Measurements from ENCODE around the gene PPFIBP2. TPM values are rescaled to one million over a fixed set of nuclear protein-coding genes. Genes with fewer than 3 reads are reported as not detected.
"Not testable (repeated sequence)": the region's sequence is repeated elsewhere in the genome, so short reads cannot be mapped to it uniquely, and the experiment has no call there.

PPFIBP2 gene
- total RNA-seq, 1 donor from 2014 or later, result 15.0 TPM

- Histone ChIP-seq H3K27me3 (ENCODE audit: control insufficient read depth, insufficient read depth, low read length) (no peaks in the 10 kb centered on the region), H3K36me3 (ENCODE audit: control insufficient read depth, insufficient read depth, low read length) (peaks cover 2% of the 10 kb centered on the region), H3K4me3 (ENCODE audit: low read depth, low read length) (no peak overlapping the region)
- FAIRE-seq, result peak; percentile 55
- TF ChIP-seq, protein P1, sequence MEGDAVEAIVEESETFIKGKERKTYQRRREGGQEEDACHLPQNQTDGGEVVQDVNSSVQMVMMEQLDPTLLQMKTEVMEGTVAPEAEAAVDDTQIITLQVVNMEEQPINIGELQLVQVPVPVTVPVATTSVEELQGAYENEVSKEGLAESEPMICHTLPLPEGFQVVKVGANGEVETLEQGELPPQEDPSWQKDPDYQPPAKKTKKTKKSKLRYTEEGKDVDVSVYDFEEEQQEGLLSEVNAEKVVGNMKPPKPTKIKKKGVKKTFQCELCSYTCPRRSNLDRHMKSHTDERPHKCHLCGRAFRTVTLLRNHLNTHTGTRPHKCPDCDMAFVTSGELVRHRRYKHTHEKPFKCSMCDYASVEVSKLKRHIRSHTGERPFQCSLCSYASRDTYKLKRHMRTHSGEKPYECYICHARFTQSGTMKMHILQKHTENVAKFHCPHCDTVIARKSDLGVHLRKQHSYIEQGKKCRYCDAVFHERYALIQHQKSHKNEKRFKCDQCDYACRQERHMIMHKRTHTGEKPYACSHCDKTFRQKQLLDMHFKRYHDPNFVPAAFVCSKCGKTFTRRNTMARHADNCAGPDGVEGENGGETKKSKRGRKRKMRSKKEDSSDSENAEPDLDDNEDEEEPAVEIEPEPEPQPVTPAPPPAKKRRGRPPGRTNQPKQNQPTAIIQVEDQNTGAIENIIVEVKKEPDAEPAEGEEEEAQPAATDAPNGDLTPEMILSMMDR (IDR thresholded peaks at IDR 0.05; ENCODE audit: insufficient read depth, low read length, severe bottlenecking), result no peak
- no peak for DNase-seq (ENCODE audit: low read depth)
These were observed 142.9 kb downstream of the PPFIBP2 start for GRCh38 chr11:7656704-7657103.

- peak; percentile 90 for FAIRE-seq
- no peaks in the 10 kb centered on the region for H3K27me3 ChIP-seq (ENCODE audit: control insufficient read depth, insufficient read depth, low read length)
- TF ChIP-seq, protein P1 (IDR thresholded peaks at IDR 0.05; ENCODE audit: insufficient read depth, low read length, severe bottlenecking), result peak; percentile 87
- H3K36me3 ChIP-seq (ENCODE audit: control insufficient read depth, insufficient read depth, low read length), result peaks cover 2% of the 10 kb centered on the region
- DNase-seq (ENCODE audit: low read depth), result peak; percentile 67
- H3K4me3 ChIP-seq (ENCODE audit: low read depth, low read length), result no peak overlapping the region
These were observed 143.7 kb downstream of the PPFIBP2 start for GRCh38 chr11:7657306-7658025.

GRCh38 chr11:7663531-7663930 is 149.7 kb downstream of the PPFIBP2 start:
- H3K27me3 ChIP-seq (ENCODE audit: control insufficient read depth, insufficient read depth, low read length); H3K36me3 ChIP-seq (ENCODE audit: control insufficient read depth, insufficient read depth, low read length); FAIRE-seq: not testable (repeated sequence)

GRCh38 chr11:7664867-7665266 is 151.1 kb downstream of the PPFIBP2 start:
- Histone ChIP-seq H3K36me3 (ENCODE audit: control insufficient read depth, insufficient read depth, low read length) (peaks cover 2% of the 10 kb centered on the region), H3K4me3 (ENCODE audit: low read depth, low read length) (no peak overlapping the region), H3K27me3 (ENCODE audit: control insufficient read depth, insufficient read depth, low read length) (no peaks in the 10 kb centered on the region)
- DNase-seq (ENCODE audit: low read depth) (no peak), FAIRE-seq (no peak)
- TF ChIP-seq, protein P1 (IDR thresholded peaks at IDR 0.05; ENCODE audit: insufficient read depth, low read length, severe bottlenecking), result no peak

More at GRCh38 chr11:7663531-7663930, 149.7 kb downstream of the PPFIBP2 start:
- DNase-seq (ENCODE audit: low read depth); H3K4me3 ChIP-seq (ENCODE audit: low read depth, low read length): not testable (repeated sequence)

GRCh38 chr11:7665473-7666291 is 151.9 kb downstream of the PPFIBP2 start:
- Histone ChIP-seq H3K36me3 (ENCODE audit: control insufficient read depth, insufficient read depth, low read length) (peaks cover 2% of the 10 kb centered on the region), H3K27me3 (ENCODE audit: control insufficient read depth, insufficient read depth, low read length) (no peaks in the 10 kb centered on the region), H3K4me3 (ENCODE audit: low read depth, low read length) (no peak overlapping the region)
- FAIRE-seq, result peak; percentile 85
- DNase-seq (ENCODE audit: low read depth), result peak; percentile 74
- TF ChIP-seq, protein P1 (IDR thresholded peaks at IDR 0.05; ENCODE audit: insufficient read depth, low read length, severe bottlenecking), result peak; percentile 98

GRCh38 chr11:7666292-7666866 is 152.6 kb downstream of the PPFIBP2 start:
- no peak for DNase-seq (ENCODE audit: low read depth)
- FAIRE-seq, result no peak
- TF ChIP-seq, protein P1 (IDR thresholded peaks at IDR 0.05; ENCODE audit: insufficient read depth, low read length, severe bottlenecking), result no peak
- H3K27me3 ChIP-seq (ENCODE audit: control insufficient read depth, insufficient read depth, low read length), result no peaks in the 10 kb centered on the region
- no peak overlapping the region for H3K4me3 ChIP-seq (ENCODE audit: low read depth, low read length)
- H3K36me3 ChIP-seq (ENCODE audit: control insufficient read depth, insufficient read depth, low read length), result peaks cover 2% of the 10 kb centered on the region

Data from bronchial epithelial cell (primary cell).